A549 (cell line): ENCODE measurements around the gene SSR1. TPM values are rescaled to one million over a fixed set of nuclear protein-coding genes. Genes with fewer than 3 reads are reported as not detected.

ENCODE experiments used
- ATAC-seq, 2 experiments: fragments of 200-7000 bp in 1 of 2; fragments of >200 bp in 1 of 2; cut with Nextera tagmentation in 1 of 2; cut with Tn5 transposase in 1 of 2; 3 replicates each; pipeline versions ENCODE4 v1.8.0 to v1.9.1; 2018 to 2020; ENCODE audit warnings: mild to moderate bottlenecking in 1 of 2, moderate library complexity in 1 of 2
- CTCF ChIA-PET: fragments of 300-600 bp; sonication (Branson Sonifier 250); formaldehyde crosslinking; extraction: SDS; loops from one replicate; lab custom pipeline; 2021; ENCODE audit warnings: antibody characterized with exemption, inconsistent platforms; lab: Yijun Ruan, JAX
- POLR2A ChIA-PET: fragments of 350-600 bp; formaldehyde crosslinking; extraction: SDS; loops from one replicate; lab custom pipeline; 2021; ENCODE audit warnings: antibody characterized with exemption, inconsistent platforms; lab: Yijun Ruan, JAX
- DNase-seq, 2 experiments: peaks; one replicate each; pipeline versions ENCODE4 v3.0.0 to v3.0.0-alpha.2; 2011 to 2016; ENCODE audit warnings: low read depth in 1 of 2, low spot score in 1 of 2
- FAIRE-seq: peaks from 2 replicates; lab custom pipeline; 2011; peaks lifted over from hg19 to GRCh38; lab: Jason Lieb, UNC
- H3K27ac ChIP-seq, 2 experiments: fragments of >200 bp; sonication (Bioruptor Twin); formaldehyde crosslinking; 3 replicates each; pipeline ENCODE4 v1.5.1; 2016 to 2017
- H3K4me1 ChIP-seq: fragments of >200 bp; sonication (Bioruptor Twin); formaldehyde crosslinking; 3 replicates; pipeline ENCODE4 v1.6.1; 2016
- H3K4me2 ChIP-seq: fragments of >200 bp; sonication (Bioruptor Twin); formaldehyde crosslinking; 3 replicates; pipeline ENCODE4 v1.6.1; 2016
- H3K4me3 ChIP-seq: fragments of >200 bp; sonication (Bioruptor Twin); formaldehyde crosslinking; 3 replicates; pipeline ENCODE4 v1.5.1; 2016
- H3K9me3 ChIP-seq: fragments of >200 bp; sonication (Bioruptor Twin); formaldehyde crosslinking; 3 replicates; pipeline ENCODE4 v1.6.1; 2016
- CBX2 ChIP-seq: fragments of 200-600 bp; sonication (generic); IDR thresholded peaks from 2 replicates; pipeline ENCODE4 v1.6.1; 2016; ENCODE audit warnings: low read depth, mild to moderate bottlenecking, borderline replicate concordance
- CBX8 ChIP-seq: fragments of 200-600 bp; sonication (generic); IDR thresholded peaks from 2 replicates; pipeline ENCODE4 v1.6.1; 2016
- CHD4 ChIP-seq: fragments of 200-600 bp; sonication (generic); IDR thresholded peaks from 2 replicates; pipeline ENCODE4 v1.6.1; 2016; ENCODE audit warnings: antibody characterized with exemption, mild to moderate bottlenecking, borderline replicate concordance
- CTCF ChIP-seq: fragments of >200 bp; sonication (Bioruptor Twin); formaldehyde crosslinking; IDR thresholded peaks from 3 replicates; pipeline ENCODE4 v1.5.1; 2016
- ELK1 ChIP-seq: fragments of 150-350 bp; IDR thresholded peaks from 2 replicates; pipeline ENCODE4 v1.6.1; 2014; ENCODE audit warnings: low read depth, mild to moderate bottlenecking, low read length
- ESRRA ChIP-seq: fragments of 150-350 bp; IDR thresholded peaks from 2 replicates; pipeline ENCODE4 v1.6.1; 2014; ENCODE audit warnings: mild to moderate bottlenecking, low read length, borderline replicate concordance
- GATA3 ChIP-seq: IDR thresholded peaks from 2 replicates; pipeline ENCODE4 v1.6.1; 2012; ENCODE audit warnings: borderline replicate concordance
- HEYL ChIP-seq: fragments of 250-450 bp; sonication (Bioruptor Pico); IDR thresholded peaks from 2 replicates; pipeline ENCODE4 v1.8.0; 2021; ENCODE audit warnings: mild to moderate bottlenecking, moderate library complexity
- HOXA7 ChIP-seq: fragments of 250-450 bp; sonication (Bioruptor Pico); IDR thresholded peaks from 2 replicates; pipeline ENCODE4 v1.5.0; 2020; ENCODE audit warnings: mild to moderate bottlenecking, moderate library complexity
- HOXB13 ChIP-seq: fragments of 250-450 bp; sonication (Bioruptor Pico); IDR thresholded peaks from 2 replicates; pipeline ENCODE4 v1.5.0; 2020; ENCODE audit warnings: low read depth, mild to moderate bottlenecking, moderate library complexity
- JUN ChIP-seq, 2 experiments: fragments of >200 bp; sonication (Bioruptor Twin); formaldehyde crosslinking; IDR thresholded peaks; 2 replicates in 1 of 2; 3 replicates in 1 of 2; pipeline ENCODE4 v1.6.1; 2016 to 2017
- KDM5A ChIP-seq: fragments of 200-600 bp; sonication (generic); IDR thresholded peaks from 2 replicates; pipeline ENCODE4 v1.6.1; 2016; ENCODE audit warnings: antibody characterized with exemption, mild to moderate bottlenecking
- MAFK ChIP-seq: fragments of 450-650 bp; IDR thresholded peaks from 2 replicates; pipeline ENCODE4 v1.6.1; 2014; ENCODE audit not compliant: partially characterized antibody
- MAZ ChIP-seq: fragments of 150-350 bp; IDR thresholded peaks from 2 replicates; pipeline ENCODE4 v1.6.1; 2014; ENCODE audit warnings: antibody characterized with exemption, low read depth, low read length, borderline replicate concordance
- MYC ChIP-seq: IDR thresholded peaks from 2 replicates; pipeline ENCODE4 v1.6.1; 2012; ENCODE audit warnings: mild to moderate bottlenecking, inconsistent platforms, low read length, improper control_type of control experiment, borderline replicate concordance
- NR3C1 ChIP-seq: fragments of >200 bp; sonication (Bioruptor Twin); formaldehyde crosslinking; IDR thresholded peaks from 3 replicates; pipeline ENCODE4 v1.6.1; 2017
- PHF8 ChIP-seq: fragments of 200-600 bp; sonication (generic); IDR thresholded peaks from 2 replicates; pipeline ENCODE4 v1.6.1; 2016; ENCODE audit warnings: low read depth, mild to moderate bottlenecking, antibody characterized with exemption, moderate library complexity, borderline replicate concordance
- POLR2A ChIP-seq: IDR thresholded peaks from 2 replicates; pipeline ENCODE4 v1.6.1; 2012; ENCODE audit warnings: mild to moderate bottlenecking, low read length
- RAD21 ChIP-seq, 2 experiments: fragments of >200 bp in 1 of 2; sonication (Bioruptor Twin) in 1 of 2; formaldehyde crosslinking in 1 of 2; IDR thresholded peaks in 1 of 2; conservative IDR thresholded peaks in 1 of 2; 2 replicates in 1 of 2; 3 replicates in 1 of 2; pipeline ENCODE4 v1.6.1; 2012 to 2018; ENCODE audit warnings: inconsistent platforms in 1 of 2
- RFX5 ChIP-seq: fragments of 450-650 bp; IDR thresholded peaks from 2 replicates; pipeline ENCODE4 v1.7.1; 2014; ENCODE audit warnings: antibody characterized with exemption, mild to moderate bottlenecking, moderate library complexity
- RNF2 ChIP-seq: fragments of 200-600 bp; sonication (generic); IDR thresholded peaks from 2 replicates; pipeline ENCODE4 v1.6.1; 2016; ENCODE audit warnings: low read depth, mild to moderate bottlenecking, antibody characterized with exemption, moderate library complexity, borderline replicate concordance
- SREBF2 ChIP-seq: fragments of 450-650 bp; IDR thresholded peaks from 2 replicates; pipeline ENCODE4 v1.6.1; 2014; ENCODE audit warnings: mild to moderate bottlenecking, moderate library complexity
- TP53 ChIP-seq: fragments of 250-450 bp; sonication (Bioruptor Pico); IDR thresholded peaks from 2 replicates; pipeline ENCODE4 v1.5.0; 2021; ENCODE audit warnings: mild to moderate bottlenecking, moderate library complexity
- whole genome bisulfite sequencing: methylation state at CpG from one replicate; pipeline ENCODE4 v1.1.6; 2017; ENCODE audit errors: missing lambda C conversion rate; 5-methylcytosine and 5-hydroxymethylcytosine counted together
- polyA plus RNA-seq, 4 experiments: library from polyadenylated mRNA; depleted of rRNA in 3 of 4; stranded (reverse); fragments of >200 nt; fragmentation: RNase III in 1 of 4; extraction: RNeasy Plus Mini Kit Qiagen cat#74134 plus additional on column Dnase treatment in 1 of 4; gene quantifications; 2 replicates in 3 of 4; 3 replicates in 1 of 4; pipeline ENCODE4 v1.2.3, GENCODE V29; 2011 to 2017

Gene SSR1
- polyA plus RNA-seq, 2 of the 4 experiments (the other 2 are of a cell fraction): 84.8 to 201 TPM

- Histone ChIP-seq H3K27ac (no peak overlapping the region), H3K4me3 (no peak overlapping the region), H3K4me1 (peaks cover 6% of the 10 kb centered on the region), H3K9me3 (no peaks in the 10 kb centered on the region), H3K4me2 (no peak overlapping the region)
- DNase-seq (no peak), FAIRE-seq (no peak), ATAC-seq (no peak)
- TF ChIP-seq NR3C1: no peak
- TF ChIP-seq CHD4: no peak
- no peak for TF ChIP-seq ELK1
- 98% methylated on average over 8 of the region's 13 CpGs for WGBS
- ChIA-PET POLR2A (no interaction called here), CTCF (interaction anchor here (1.0 to 4.3 kb wide), 3 partner anchors 11 to 523 kb away, joined by 3 to 19 read pairs (median 4); no protein-coding TSS in a partner anchor)
Observed at GRCh38 chr6:7247828-7248227, 65.2 kb downstream of the SSR1 start.

- ATAC-seq: no peak
- H3K27ac ChIP-seq: no peak overlapping the region
- H3K4me1 ChIP-seq: peaks cover 13% of the 10 kb centered on the region
- POLR2A ChIA-PET: no interaction called here
- no peak for DNase-seq
- H3K9me3 ChIP-seq: no peaks in the 10 kb centered on the region
- no peak for FAIRE-seq
- no peak overlapping the region for H3K4me3 ChIP-seq
- WGBS: 89% methylated on average over 13 of the region's 15 CpGs
- TF ChIP-seq MAFK: no peak
- no peak for TF ChIP-seq ESRRA
- no peak for TF ChIP-seq MAZ
- no peak for TF ChIP-seq CTCF
- TF ChIP-seq HOXB13 (CRISPR knock-in tag): no peak
- TF ChIP-seq CBX2: no peak
- TF ChIP-seq GATA3: no peak
- no peak for TF ChIP-seq RNF2
- no peak for TF ChIP-seq HEYL (CRISPR knock-in tag)
- no peak for TF ChIP-seq HOXA7 (CRISPR knock-in tag)
- TF ChIP-seq JUN (IDR thresholded peaks at IDR 0.05): no peak
- TF ChIP-seq SREBF2: no peak
- TF ChIP-seq TP53: no peak
- no peak for TF ChIP-seq RFX5
- no peak for TF ChIP-seq KDM5A
- TF ChIP-seq POLR2A: no peak
- no peak for TF ChIP-seq PHF8
- no peak for TF ChIP-seq CBX8
- no peak for TF ChIP-seq RAD21 (conservative IDR thresholded peaks at IDR 0.05 in 1 of 2, IDR thresholded peaks at IDR 0.05 in 1 of 2)
- no peak for TF ChIP-seq MYC
- TF ChIP-seq, all 56 proteins: peak for 0
- CTCF ChIA-PET: interaction anchor here (1.1 to 4.3 kb wide), 3 partner anchors 488 to 571 kb away, joined by 3 to 19 read pairs (median 5); no protein-coding TSS in a partner anchor
- no peak overlapping the region for H3K4me2 ChIP-seq
Observed at GRCh38 chr6:7247179-7247456, 65.9 kb downstream of the SSR1 start.
